Measurements from ENCODE around the gene FLNB. TPM values are rescaled to one million over a fixed set of nuclear protein-coding genes. Genes with fewer than 3 reads are reported as not detected.
A peak's percentile ranks its signal among the peaks of the same experiment; 100 is the strongest.

FLNB gene
- total RNA-seq, 1 donor from 2014 or later = 115 TPM

- no peak overlapping the region for H3K27ac ChIP-seq
- no peaks in the 10 kb centered on the region for H3K36me3 ChIP-seq
- intact Hi-C loops (cut with DNase I) = no loop called here
- no peak overlapping the region for H3K4me3 ChIP-seq
- H3K27me3 ChIP-seq = no peaks in the 10 kb centered on the region
- H3K9me3 ChIP-seq = no peaks in the 10 kb centered on the region
- TF ChIP-seq CTCF (IDR thresholded peaks at IDR 0.05) = no peak
- ATAC-seq (no peak), DNase-seq (no peak)
- no peaks in the 10 kb centered on the region for H3K4me1 ChIP-seq
Observed at GRCh38 chr3:57967590-57967989, 40.6 kb upstream of the FLNB start.

GRCh38 chr3:57968501-57968900, 39.7 kb upstream of the FLNB start:
- no peaks in the 10 kb centered on the region for H3K9me3 ChIP-seq
- ATAC-seq = no peak
- no peak overlapping the region for H3K27ac ChIP-seq
- TF ChIP-seq CTCF (IDR thresholded peaks at IDR 0.05) = no peak
- H3K4me1 ChIP-seq = no peaks in the 10 kb centered on the region
- intact Hi-C loops (cut with DNase I) = no loop called here
- no peaks in the 10 kb centered on the region for H3K27me3 ChIP-seq
- no peak for DNase-seq
- H3K36me3 ChIP-seq = no peaks in the 10 kb centered on the region
- H3K4me3 ChIP-seq = no peak overlapping the region

GRCh38 chr3:57971975-57972374, 36.2 kb upstream of the FLNB start:
- Histone ChIP-seq H3K27me3 (no peaks in the 10 kb centered on the region), H3K36me3 (no peaks in the 10 kb centered on the region), H3K4me3 (no peak overlapping the region), H3K4me1 (no peaks in the 10 kb centered on the region), H3K27ac (no peak overlapping the region), H3K9me3 (no peaks in the 10 kb centered on the region)
- ATAC-seq (no peak), DNase-seq (no peak)
- TF ChIP-seq CTCF (IDR thresholded peaks at IDR 0.05) = no peak
- intact Hi-C loops (cut with DNase I) = no loop called here

GRCh38 chr3:57972531-57973111, 35.6 kb upstream of the FLNB start:
- peak; percentile 20 for ATAC-seq
- no peak overlapping the region for H3K27ac ChIP-seq

GRCh38 chr3:57973715-57974477, 34.3 kb upstream of the FLNB start:
- Histone ChIP-seq H3K27me3 (no peaks in the 10 kb centered on the region), H3K36me3 (no peaks in the 10 kb centered on the region), H3K27ac (no peak overlapping the region), H3K9me3 (no peaks in the 10 kb centered on the region), H3K4me3 (no peak overlapping the region), H3K4me1 (no peaks in the 10 kb centered on the region)
- TF ChIP-seq CTCF (IDR thresholded peaks at IDR 0.05) = no peak
- DNase-seq (no peak), ATAC-seq (no peak)
- intact Hi-C loops (cut with DNase I) = no loop called here

More at GRCh38 chr3:57972531-57973111, 35.6 kb upstream of the FLNB start:
- TF ChIP-seq CTCF (IDR thresholded peaks at IDR 0.05) = no peak
- Histone ChIP-seq H3K27me3 (no peaks in the 10 kb centered on the region), H3K4me3 (no peak overlapping the region), H3K4me1 (no peaks in the 10 kb centered on the region), H3K36me3 (no peaks in the 10 kb centered on the region), H3K9me3 (no peaks in the 10 kb centered on the region)
- intact Hi-C loops (cut with DNase I) = no loop called here
- DNase-seq = no peak

Data from upper lobe of right lung (tissue), 1 donor.